WERI-Rb-1 (cell line): ENCODE measurements around the gene SLC43A1.

ENCODE experiments used
- DNase-seq: peaks from one replicate; pipeline ENCODE4 v3.0.0-alpha.2; 2020
- H3K27ac ChIP-seq: fragments of 250-450 bp; sonication (Bioruptor Pico); 2 replicates; pipeline ENCODE4 v1.5.1; 2020; ENCODE audit warnings: mild to moderate bottlenecking, moderate library complexity
- H3K27me3 ChIP-seq: fragments of 250-450 bp; sonication (Bioruptor Pico); 2 replicates; pipeline ENCODE4 v1.5.1; 2021; ENCODE audit warnings: mild to moderate bottlenecking, low read depth, moderate library complexity; ENCODE audit not compliant: insufficient read depth, severe bottlenecking
- H3K36me3 ChIP-seq: fragments of 250-450 bp; sonication (Bioruptor Pico); 2 replicates; pipeline ENCODE4 v1.5.1; 2020; ENCODE audit warnings: mild to moderate bottlenecking, moderate library complexity
- H3K4me3 ChIP-seq: 2 replicates; pipeline ENCODE4 v1.5.1; 2011; ENCODE audit warnings: low read depth, mild to moderate bottlenecking, control low read depth, low read length
- H3K9me3 ChIP-seq: fragments of 250-450 bp; sonication (Bioruptor Pico); 2 replicates; pipeline ENCODE4 v1.5.1; 2021; ENCODE audit warnings: mild to moderate bottlenecking, moderate library complexity; ENCODE audit not compliant: severe bottlenecking
- TF ChIP-seq, protein P1 (sequence below): IDR thresholded peaks from 2 replicates; pipeline ENCODE4 v1.5.1; 2011; ENCODE audit warnings: low read depth, mild to moderate bottlenecking, control low read depth, inconsistent platforms, low read length

The SLC43A1 gene

DNA sequence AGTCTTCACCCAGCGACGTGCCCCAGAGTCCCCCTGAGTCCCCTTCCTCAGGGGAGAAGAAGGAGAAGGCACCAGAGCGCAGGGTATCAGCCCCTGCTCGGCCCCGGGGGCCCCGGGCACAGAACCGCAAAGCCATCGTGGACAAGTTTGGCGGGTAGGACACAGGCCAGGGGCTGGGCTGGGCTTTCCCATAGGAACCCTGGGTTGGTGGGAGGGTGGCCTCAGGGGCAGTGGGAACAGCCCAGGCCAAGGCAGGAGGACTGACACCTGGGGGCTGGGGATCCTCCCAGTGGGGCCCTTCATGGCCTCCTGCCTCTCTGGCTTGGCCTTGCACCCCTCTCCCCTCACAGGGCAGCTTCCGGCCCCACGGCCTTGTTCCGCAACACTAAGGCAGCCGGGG lies 30.4 kb upstream of the SLC43A1 start:
- peaks cover 2% of the 10 kb centered on the region for H3K27me3 ChIP-seq
- H3K36me3 ChIP-seq: no peaks in the 10 kb centered on the region
- no peak overlapping the region for H3K27ac ChIP-seq
- no peak for DNase-seq
- TF ChIP-seq, protein P1, sequence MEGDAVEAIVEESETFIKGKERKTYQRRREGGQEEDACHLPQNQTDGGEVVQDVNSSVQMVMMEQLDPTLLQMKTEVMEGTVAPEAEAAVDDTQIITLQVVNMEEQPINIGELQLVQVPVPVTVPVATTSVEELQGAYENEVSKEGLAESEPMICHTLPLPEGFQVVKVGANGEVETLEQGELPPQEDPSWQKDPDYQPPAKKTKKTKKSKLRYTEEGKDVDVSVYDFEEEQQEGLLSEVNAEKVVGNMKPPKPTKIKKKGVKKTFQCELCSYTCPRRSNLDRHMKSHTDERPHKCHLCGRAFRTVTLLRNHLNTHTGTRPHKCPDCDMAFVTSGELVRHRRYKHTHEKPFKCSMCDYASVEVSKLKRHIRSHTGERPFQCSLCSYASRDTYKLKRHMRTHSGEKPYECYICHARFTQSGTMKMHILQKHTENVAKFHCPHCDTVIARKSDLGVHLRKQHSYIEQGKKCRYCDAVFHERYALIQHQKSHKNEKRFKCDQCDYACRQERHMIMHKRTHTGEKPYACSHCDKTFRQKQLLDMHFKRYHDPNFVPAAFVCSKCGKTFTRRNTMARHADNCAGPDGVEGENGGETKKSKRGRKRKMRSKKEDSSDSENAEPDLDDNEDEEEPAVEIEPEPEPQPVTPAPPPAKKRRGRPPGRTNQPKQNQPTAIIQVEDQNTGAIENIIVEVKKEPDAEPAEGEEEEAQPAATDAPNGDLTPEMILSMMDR: no peak
- H3K4me3 ChIP-seq: no peak overlapping the region
- H3K9me3 ChIP-seq: no peaks in the 10 kb centered on the region

- TF ChIP-seq, protein P1: no peak
- H3K27ac ChIP-seq: peak overlapping the region; percentile 53
- H3K9me3 ChIP-seq: no peaks in the 10 kb centered on the region
- H3K36me3 ChIP-seq: no peaks in the 10 kb centered on the region
- H3K4me3 ChIP-seq: no peak overlapping the region
- peak; percentile 80 for DNase-seq
- H3K27me3 ChIP-seq: peaks cover 2% of the 10 kb centered on the region
These were observed 29.1 kb upstream of the SLC43A1 start for GRCh38 chr11:57544566-57544965.

- H3K9me3 ChIP-seq: no peaks in the 10 kb centered on the region
- TF ChIP-seq, protein P1: no peak
- no peak overlapping the region for H3K4me3 ChIP-seq
- no peaks in the 10 kb centered on the region for H3K36me3 ChIP-seq
- H3K27me3 ChIP-seq: peaks cover 2% of the 10 kb centered on the region
- DNase-seq: no peak
- H3K27ac ChIP-seq: no peak overlapping the region
These were observed 28.1 kb upstream of the SLC43A1 start for GRCh38 chr11:57543593-57543992.

GRCh38 chr11:57542582-57542981 lies 27.1 kb upstream of the SLC43A1 start:
- Histone ChIP-seq H3K4me3 (no peak overlapping the region), H3K9me3 (no peaks in the 10 kb centered on the region), H3K27ac (no peak overlapping the region), H3K27me3 (peaks cover 2% of the 10 kb centered on the region), H3K36me3 (no peaks in the 10 kb centered on the region)
- TF ChIP-seq, protein P1: no peak
- no peak for DNase-seq

DNA sequence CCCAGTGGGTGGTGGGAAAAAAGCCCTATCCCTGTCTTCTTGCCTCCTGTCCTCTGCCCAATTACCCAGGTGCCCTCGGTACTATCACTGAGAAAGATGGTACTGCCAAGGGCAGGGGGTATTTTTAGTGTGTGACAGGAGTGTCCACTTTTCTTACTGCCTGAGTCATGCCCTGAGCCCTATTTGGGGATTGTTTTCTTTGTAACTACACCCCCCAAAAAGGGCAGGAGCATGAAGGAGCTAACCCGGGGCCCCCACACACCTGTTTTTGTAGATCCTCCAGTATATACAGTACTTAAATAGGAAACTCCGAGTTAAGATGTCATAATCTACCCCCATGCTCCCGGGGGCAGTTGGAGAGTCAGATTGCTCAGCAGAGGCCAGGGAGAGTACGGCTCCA lies 25.7 kb upstream of the SLC43A1 start:
- no peak for DNase-seq
- no peaks in the 10 kb centered on the region for H3K36me3 ChIP-seq
- no peak overlapping the region for H3K4me3 ChIP-seq
- no peak overlapping the region for H3K27ac ChIP-seq
- peaks cover 2% of the 10 kb centered on the region for H3K27me3 ChIP-seq
- TF ChIP-seq, protein P1: no peak
- no peaks in the 10 kb centered on the region for H3K9me3 ChIP-seq

DNA sequence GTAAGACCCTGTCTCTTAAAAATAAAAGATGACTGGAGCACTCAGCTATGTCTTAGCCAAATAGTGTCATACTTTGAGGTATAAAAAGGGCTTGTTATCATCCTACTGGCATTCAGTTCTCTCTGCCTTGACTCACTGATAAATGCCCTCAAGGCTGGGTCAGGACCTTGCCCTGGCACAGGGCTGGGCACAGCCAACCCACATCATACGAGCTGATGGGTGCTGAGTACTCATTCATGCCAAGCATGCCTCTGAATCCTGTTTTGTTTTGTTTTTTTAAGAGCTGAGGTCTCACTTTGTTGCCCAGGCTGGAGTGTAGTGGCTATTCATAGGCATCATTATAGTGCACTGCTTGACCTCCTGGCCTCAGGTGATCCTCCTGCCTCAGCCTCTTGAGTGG lies 23.8 kb upstream of the SLC43A1 start:
- no peak overlapping the region for H3K27ac ChIP-seq
- no peak overlapping the region for H3K4me3 ChIP-seq
- peaks cover 2% of the 10 kb centered on the region for H3K27me3 ChIP-seq
- TF ChIP-seq, protein P1: no peak
- no peak for DNase-seq
- H3K9me3 ChIP-seq: no peaks in the 10 kb centered on the region
- H3K36me3 ChIP-seq: no peaks in the 10 kb centered on the region
